ENCODE measurements around the gene PTPRN2.
"Not testable (repeated sequence)": the region's sequence is repeated elsewhere in the genome, so short reads cannot be mapped to it uniquely, and the experiment has no call there.

The PTPRN2 gene

DNA sequence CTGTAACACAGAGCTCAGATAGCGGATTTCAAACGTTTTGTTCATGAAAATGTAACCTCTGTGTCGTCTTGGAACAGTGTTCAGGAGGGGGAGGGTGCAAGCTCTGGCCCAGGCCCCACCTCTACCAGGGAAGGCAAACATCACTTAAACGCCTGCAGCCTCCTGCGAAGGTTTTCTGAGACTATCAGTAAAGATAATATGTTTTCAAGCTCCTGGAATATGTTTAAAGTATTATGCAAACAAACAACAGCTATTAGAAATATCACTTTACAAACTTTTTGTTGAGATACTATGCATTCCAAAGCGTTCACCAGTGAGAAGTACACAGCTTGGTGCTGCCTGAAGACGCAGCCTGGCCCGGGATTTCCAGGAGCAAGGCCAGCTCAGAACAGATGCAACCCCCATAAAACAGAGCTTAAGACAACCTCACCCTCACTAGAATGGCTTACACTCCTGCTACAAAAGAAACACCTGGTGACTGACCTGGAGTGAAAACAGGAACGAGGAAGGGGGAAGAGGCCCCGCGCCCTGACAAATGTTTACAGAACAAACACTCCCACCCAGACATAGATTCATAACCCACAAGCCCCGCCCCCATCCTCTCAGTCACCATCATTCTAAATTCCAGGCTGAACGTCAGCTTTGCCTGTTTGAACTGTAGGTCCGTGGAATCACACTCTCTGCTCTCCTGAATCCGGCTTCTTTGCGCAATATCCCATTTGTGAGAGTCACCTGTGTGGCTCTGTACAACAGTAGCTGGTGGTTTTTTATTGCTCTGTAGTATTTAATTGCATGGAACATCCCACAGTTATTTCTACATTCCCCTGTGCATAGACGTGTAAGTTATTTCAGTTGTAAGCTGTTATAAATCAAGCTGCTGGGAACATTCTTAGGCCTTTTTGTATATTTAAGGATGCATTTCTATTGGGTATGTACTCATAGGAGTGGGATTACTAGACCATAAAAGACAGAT is 155.0 kb downstream of the PTPRN2 start:
- no peak for DNase-seq

DNA sequence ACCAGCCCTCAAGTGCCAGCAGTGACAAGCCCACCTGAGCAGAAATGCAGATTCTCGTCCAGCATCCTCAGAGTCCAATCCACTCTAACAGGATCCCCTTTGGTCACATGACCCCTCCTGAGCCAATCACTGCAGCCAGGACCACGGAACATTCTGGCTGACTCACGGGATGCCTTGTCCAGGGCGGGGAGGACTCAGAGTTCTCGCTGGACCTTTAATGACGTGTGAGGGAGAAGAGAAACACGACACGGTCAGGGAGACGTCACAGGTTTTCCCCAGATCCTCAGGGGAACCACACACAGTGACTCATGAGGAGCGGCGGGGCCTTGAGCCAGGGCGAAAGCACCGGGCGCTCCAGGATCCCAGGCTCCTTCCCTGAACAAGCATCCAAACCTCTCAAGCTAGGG is 155.7 kb downstream of the PTPRN2 start:
- DNase-seq, result no peak

- DNase-seq, result no peak
These were observed 156.3 kb downstream of the PTPRN2 start for GRCh38 chr7:158431055-158431940.

DNA sequence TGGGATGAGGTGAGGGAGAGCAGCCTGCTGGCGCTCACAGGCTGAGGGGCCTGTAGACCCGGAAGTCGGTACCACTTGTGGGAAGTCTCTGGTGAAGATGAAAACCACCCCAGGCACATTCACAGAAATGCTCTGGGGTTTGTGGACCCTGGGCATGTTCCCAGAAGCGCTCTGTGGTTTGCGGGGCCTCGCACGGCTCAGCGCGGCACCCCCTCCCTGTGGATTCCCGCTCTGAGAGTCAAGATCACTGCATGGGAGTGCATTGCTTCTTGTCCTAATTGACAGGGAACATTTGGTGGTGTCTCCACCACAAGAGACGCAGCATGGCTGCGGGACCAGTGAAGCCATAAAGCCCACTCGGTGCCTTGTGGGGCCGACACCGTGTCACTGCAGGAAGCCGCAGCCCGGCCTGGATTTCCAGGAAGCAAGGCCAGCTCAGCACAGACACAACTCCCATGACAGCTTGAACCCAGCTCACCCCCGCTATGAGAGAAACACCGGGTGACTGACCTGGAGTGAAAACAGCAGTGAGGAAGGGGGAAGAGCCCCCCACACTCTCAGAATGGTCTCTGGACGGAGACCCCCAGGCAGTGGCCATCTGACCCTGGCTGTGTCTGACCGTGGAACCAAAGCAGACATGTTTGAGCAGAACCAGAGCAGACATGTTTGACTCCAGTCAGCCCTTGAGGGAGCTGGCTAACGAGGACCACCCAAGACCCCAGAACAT is 157.2 kb downstream of the PTPRN2 start:
- no peak for DNase-seq

DNA sequence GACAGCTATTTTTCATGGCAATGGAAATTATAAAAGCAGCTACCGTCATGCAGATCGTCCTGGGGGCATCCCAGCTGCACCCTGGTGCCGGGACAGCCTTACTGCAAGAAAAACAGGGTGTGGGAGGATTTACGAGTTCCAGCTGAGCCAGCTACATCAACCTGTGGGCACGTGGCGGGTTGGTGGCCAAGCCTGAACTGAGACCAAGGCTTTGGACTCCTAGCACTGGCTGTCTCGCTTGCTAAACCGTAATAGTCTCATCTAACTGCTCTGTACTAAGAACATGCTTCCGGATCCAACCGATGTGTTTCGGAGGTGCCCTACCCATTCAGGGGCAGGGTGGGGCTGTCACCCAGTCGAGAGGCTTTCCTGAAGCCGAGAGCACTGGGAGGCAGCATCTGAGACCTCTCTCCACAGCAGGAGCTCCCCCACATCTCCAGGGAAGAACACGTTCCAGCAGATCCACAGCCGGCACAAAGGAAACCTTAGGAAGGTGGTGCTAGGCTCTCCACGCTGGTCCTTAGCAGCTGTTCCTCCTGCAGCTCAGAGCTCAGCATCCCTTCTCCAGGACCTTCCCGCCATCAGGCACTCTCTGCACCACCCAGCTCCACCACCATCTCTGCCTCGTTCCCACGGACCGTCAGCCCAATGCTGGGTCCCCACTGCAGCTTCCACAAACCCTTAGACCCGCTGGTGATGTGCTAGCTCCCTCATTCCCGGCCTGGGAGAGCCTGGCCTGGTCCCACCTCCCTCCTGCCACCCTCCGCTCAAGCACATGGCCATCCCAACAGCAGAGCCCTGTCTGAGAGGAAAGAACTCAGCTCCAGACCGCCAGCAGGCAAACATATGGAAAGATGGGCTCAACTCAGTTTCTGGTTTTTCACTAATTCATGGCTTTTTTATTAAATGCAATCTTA is 158.5 kb downstream of the PTPRN2 start:
- DNase-seq, result no peak

GRCh38 chr7:158428131-158428836 is 159.3 kb downstream of the PTPRN2 start:
- DNase-seq, result no peak

GRCh38 chr7:158425676-158426075 is 161.9 kb downstream of the PTPRN2 start:
- not testable (repeated sequence) for DNase-seq

DNA sequence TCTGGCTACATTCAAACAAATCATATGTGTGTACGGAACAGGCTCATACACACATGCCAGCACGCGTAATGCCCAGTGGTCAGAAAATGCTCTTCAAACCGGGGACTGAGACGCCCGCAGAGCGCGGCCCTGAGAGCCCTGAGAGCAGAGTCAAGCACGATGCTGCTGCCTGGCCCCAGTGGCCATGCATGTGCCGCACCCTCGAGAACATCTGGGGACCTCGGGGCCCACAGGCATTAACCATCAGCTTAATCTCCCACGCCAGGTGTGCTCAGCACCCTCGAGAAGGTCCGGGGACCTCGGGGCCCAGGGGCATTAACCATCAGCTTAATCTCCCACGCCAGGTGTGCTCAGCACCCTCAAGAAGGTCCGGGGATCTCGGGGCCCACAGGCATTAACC is 163.1 kb downstream of the PTPRN2 start:
- DNase-seq, result no peak

- DNase-seq, result no peak
These were observed 163.6 kb downstream of the PTPRN2 start for GRCh38 chr7:158424011-158424410.

- no peak for DNase-seq
These were observed 164.6 kb downstream of the PTPRN2 start for GRCh38 chr7:158422887-158423560.

GRCh38 chr7:158422196-158422886 is 165.3 kb downstream of the PTPRN2 start:
- DNase-seq, result no peak

- no peak for DNase-seq
These were observed 166.3 kb downstream of the PTPRN2 start for GRCh38 chr7:158421361-158421760.

DNA sequence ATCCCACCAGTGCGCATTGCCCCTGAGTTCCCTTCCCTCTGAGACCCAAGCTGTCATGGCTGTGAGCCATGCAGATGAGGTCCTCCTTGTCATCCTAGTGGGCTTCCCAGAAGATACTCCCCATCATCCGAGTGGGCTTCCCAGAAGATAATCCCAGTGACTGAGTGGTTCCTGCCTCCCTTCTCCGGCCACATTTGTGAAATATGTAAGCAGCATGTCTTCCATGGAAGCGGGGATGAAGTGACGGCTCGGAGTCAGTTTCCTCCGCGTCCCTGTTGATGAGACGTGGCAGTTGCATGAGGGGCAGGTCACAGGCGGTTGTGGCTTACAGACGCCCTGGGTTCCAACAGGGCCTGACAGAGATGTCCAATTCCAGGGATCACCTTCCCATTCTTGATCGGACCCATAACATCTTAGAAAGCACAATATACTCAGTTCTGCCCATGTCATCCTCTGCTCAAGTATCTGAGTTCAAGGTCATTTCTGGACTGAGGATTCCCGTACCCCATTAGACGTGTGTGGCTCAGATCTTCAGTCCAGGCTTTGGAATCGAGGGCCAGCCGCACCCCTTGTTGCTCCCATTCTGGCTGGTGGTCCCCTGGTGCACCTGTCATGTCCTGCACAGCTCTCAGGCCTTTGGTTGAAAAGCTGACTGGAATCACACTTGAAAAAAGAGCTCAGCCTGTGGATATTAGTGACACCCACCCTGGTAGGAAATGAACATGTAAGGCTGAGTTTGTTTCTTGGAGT is 166.9 kb downstream of the PTPRN2 start:
- no peak for DNase-seq

GRCh38 chr7:158419238-158419785 is 168.3 kb downstream of the PTPRN2 start:
- DNase-seq, result no peak

GRCh38 chr7:158418395-158418794 is 169.2 kb downstream of the PTPRN2 start:
- DNase-seq, result not testable (repeated sequence)

DNA sequence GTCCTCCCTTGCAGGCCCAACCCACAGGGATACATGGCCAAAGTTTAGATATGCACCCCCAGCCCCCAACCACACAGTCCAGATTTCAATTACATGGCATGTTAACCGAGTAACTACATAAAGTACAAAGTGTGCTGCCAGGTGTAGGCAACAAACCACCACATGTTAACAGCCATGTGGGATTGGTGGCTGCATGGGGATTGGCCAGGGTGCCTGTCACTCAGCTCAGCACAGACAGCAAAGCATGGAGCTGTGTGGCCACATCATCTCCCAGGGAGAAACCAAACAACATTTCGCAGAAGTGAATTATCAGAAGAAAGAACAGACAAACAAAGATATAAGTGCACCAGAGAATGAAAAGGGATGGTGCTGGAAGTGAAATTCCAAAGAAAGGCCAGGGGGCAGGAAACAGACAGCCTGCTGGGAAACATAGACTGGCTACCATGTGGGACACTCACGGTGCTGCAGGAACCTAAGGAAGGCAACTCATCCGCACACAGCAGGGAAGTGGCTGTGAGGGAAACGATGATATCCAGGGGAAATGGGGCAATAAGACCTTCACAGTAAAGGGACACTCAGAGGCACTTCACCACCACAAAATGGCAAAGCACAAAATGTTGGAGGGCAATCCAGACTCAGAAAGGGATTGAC is 171.2 kb downstream of the PTPRN2 start:
- DNase-seq, result no peak

DNA sequence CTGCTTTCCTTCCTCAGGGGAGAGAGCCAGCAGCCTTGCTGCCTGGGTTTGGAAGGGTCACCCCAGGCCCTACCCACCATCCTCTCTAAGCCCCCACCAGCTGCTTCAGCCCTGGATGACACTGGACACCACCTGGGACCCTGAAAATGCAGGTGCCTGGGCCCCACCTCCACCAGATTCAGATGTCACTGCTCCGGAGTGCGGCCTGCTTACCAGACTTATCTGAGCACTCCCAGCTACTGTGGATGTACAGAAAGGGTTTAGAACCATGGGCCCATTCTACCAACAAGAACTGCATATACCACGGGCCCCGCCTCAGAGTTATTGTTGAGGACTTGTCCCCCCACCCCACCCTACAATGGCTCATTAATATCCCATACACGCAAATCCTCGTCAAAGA is 172.3 kb downstream of the PTPRN2 start:
- no peak for DNase-seq

DNA sequence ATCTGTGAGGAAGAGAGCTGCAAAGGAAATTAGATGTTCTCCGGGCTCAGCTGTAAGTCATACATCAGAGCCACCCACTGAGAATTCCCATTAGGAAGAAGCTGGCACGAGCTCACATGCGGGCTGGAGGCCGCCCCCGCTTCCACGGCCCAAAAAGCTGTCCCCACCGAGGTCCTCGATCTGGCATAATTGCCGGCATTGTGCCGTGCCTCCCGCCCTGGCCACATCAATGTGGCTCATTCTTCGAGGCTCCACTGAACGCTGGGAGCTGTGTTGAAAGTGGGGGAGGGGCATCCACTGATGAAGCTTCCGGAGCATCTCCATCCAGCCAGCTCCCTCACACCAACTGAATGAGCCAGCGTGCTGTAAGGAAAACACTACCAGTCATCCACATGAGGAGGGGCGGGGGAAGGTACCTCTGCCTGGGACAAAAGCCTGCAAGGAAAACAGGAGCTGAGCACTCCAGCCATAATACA is 173.1 kb downstream of the PTPRN2 start:
- no peak for DNase-seq

All from stimulated activated CD4-positive, alpha-beta T cell treated with anti-CD3 and anti-CD28 coated beads, Interleukin-4, amount 100 ng/mL, for 1 hour (primary cell).